Activated T-helper 2 cell treated with anti-CD3 and anti-CD28 coated beads, Interferon-gamma antibody, Interleukin-2, Interleukin-4, amounts not matched to agents 10 μg/mL and 5 μg/mL and 100 μg/mL, durations not matched to agents 14 hours and 24 hours and 36 hours (primary cell): ENCODE results near the gene TMSB4X. TPM values are rescaled to one million over a fixed set of nuclear protein-coding genes. Genes with fewer than 3 reads are reported as not detected.
"Not testable (repeated sequence)": the region's sequence is repeated elsewhere in the genome, so short reads cannot be mapped to it uniquely, and the experiment has no call there.

ENCODE experiments used
- DNase-seq: peaks from one replicate; pipeline ENCODE4 v3.0.0; 2021; ENCODE audit warnings: low spot score
- H3K27ac Mint-ChIP-seq: one replicate; pipeline ENCODE4 v1.8.0; 2021; ENCODE audit warnings: mixed read lengths
- H3K27me3 Mint-ChIP-seq: one replicate; pipeline ENCODE4 v1.8.0; 2021; ENCODE audit warnings: low read depth, mixed read lengths
- H3K36me3 Mint-ChIP-seq: one replicate; pipeline ENCODE4 v1.8.0; 2021; ENCODE audit warnings: low read depth, mixed read lengths
- H3K4me1 Mint-ChIP-seq: one replicate; pipeline ENCODE4 v1.8.0; 2021; ENCODE audit warnings: low read depth, mixed read lengths
- H3K4me3 Mint-ChIP-seq: one replicate; pipeline ENCODE4 v1.8.0; 2021; ENCODE audit warnings: low read depth, mild to moderate bottlenecking, moderate library complexity, mixed read lengths
- H3K9me3 Mint-ChIP-seq: one replicate; pipeline ENCODE4 v1.8.0; 2021; ENCODE audit warnings: mixed read lengths
- intact Hi-C: fragments of 100-400 bp; cut with micrococcal nuclease; formaldehyde crosslinking; loops from one replicate; pipeline ENCODE4 v1.15.1; 2023
- total RNA-seq: library from RNA; stranded (reverse); gene quantifications from 2 replicates; pipeline ENCODE4 v1.2.3, GENCODE V29; 2022

Gene TMSB4X
- 7,759 and 7,983 TPM in 2 replicates for total RNA-seq

GRCh38 chrX:12974796-12975669 lies at the start of gene TMSB4X:
TMSB4X (plus strand) TSS chrX:12975110.
- peak; percentile 84 for DNase-seq
- H3K4me1 Mint-ChIP-seq, result peaks cover 35% of the 10 kb centered on the region
- intact Hi-C loops, result loop anchor here (1.0 to 5.0 kb wide), 2 partner anchors 19 to 37 kb away; no protein-coding TSS in a partner anchor
- H3K27me3 Mint-ChIP-seq, result no peaks in the 10 kb centered on the region
- H3K4me3 Mint-ChIP-seq, result peak within 1 kb of the TSS; percentile 96
- H3K27ac Mint-ChIP-seq, result peak within 1 kb of the TSS; percentile 95
- peaks cover 50% of the 10 kb centered on the region for H3K36me3 Mint-ChIP-seq
- no peaks in the 10 kb centered on the region for H3K9me3 Mint-ChIP-seq

DNA sequence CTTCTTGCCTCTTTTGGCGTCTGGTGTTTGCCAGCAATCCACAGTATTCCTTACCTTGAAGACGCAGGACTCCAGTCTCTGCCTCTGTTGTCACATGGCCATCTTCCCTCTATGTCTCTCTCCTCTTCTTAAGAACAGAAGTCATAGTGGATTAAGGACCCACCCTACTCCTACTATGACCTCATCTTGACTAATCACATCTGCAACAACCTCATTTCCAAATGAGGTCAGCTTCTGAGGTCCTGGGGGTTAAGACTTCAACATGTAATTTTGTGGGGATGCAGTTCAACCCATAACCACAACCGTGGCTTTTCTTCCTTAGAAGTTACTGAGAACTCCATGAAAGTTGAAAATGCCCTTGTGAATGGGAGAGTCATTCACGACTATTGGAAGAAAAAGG lies 45.2 kb upstream of the TMSB4X start:
- no peak overlapping the region for H3K27ac Mint-ChIP-seq
- intact Hi-C loops, result no loop called here
- no peaks in the 10 kb centered on the region for H3K36me3 Mint-ChIP-seq
- no peak overlapping the region for H3K4me3 Mint-ChIP-seq
- H3K27me3 Mint-ChIP-seq, result peaks cover 3% of the 10 kb centered on the region
- DNase-seq, result no peak
- peaks cover 3% of the 10 kb centered on the region for H3K9me3 Mint-ChIP-seq
- H3K4me1 Mint-ChIP-seq, result peaks cover 4% of the 10 kb centered on the region

DNA sequence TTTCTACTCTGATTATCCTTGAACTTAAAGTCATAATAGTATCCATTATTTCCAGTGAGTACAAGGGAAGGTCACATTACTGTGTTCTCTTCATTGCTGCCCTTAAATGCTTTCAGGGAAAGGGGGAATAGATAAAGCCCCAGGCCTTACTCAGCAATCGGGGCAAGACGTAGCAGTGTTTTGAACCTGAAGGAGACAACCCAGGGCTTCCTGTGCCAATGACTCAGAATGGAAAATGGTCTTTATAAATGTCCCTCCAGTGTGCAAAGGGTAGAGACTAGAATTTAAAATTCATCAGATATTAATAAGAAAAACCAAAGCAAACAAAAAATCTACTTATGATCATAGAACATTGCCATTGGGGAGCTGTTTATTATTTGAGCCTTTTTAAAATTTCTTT lies 44.8 kb upstream of the TMSB4X start:
- peaks cover under 1% of the 10 kb centered on the region for H3K27me3 Mint-ChIP-seq

GRCh38 chrX:12932244-12932643 lies 42.7 kb upstream of the TMSB4X start:
- no peak overlapping the region for H3K4me3 Mint-ChIP-seq
- no peak for DNase-seq
- no peaks in the 10 kb centered on the region for H3K9me3 Mint-ChIP-seq
- peaks cover 4% of the 10 kb centered on the region for H3K4me1 Mint-ChIP-seq
- H3K27me3 Mint-ChIP-seq, result no peaks in the 10 kb centered on the region
- H3K27ac Mint-ChIP-seq, result no peak overlapping the region
- H3K36me3 Mint-ChIP-seq, result no peaks in the 10 kb centered on the region
- intact Hi-C loops, result no loop called here

More for the DNA sequence above, 44.8 kb upstream of the TMSB4X start:
- no peak for DNase-seq
- H3K4me1 Mint-ChIP-seq, result peaks cover 4% of the 10 kb centered on the region
- intact Hi-C loops, result no loop called here
- H3K4me3 Mint-ChIP-seq, result no peak overlapping the region
- H3K9me3 Mint-ChIP-seq, result peaks cover under 1% of the 10 kb centered on the region
- H3K36me3 Mint-ChIP-seq, result no peaks in the 10 kb centered on the region
- H3K27ac Mint-ChIP-seq, result no peak overlapping the region

DNA sequence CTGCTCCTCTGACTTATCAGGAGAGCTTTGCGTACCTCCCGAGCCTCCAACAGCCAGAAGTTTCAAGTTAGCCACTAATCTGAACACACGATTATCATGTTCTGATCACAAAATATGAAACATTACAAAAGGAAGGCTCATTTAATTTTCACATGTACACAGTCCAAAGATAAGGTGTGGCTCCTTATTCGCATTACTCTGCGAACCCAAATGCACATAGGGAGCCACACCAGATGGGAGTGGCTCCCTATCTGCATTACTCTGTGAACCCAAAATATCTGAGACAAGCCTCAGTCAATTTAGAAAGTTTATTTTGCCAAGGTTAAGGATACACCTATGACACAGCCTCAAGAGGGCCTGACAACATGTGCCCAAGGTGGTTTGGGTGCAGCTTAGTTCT lies 40.1 kb upstream of the TMSB4X start:
- Mint-ChIP-seq H3K4me1 (peaks cover 1% of the 10 kb centered on the region), H3K9me3 (no peaks in the 10 kb centered on the region), H3K27me3 (peaks cover 2% of the 10 kb centered on the region), H3K36me3 (no peaks in the 10 kb centered on the region), H3K27ac (no peak overlapping the region), H3K4me3 (no peak overlapping the region)
- intact Hi-C loops, result no loop called here
- no peak for DNase-seq

DNA sequence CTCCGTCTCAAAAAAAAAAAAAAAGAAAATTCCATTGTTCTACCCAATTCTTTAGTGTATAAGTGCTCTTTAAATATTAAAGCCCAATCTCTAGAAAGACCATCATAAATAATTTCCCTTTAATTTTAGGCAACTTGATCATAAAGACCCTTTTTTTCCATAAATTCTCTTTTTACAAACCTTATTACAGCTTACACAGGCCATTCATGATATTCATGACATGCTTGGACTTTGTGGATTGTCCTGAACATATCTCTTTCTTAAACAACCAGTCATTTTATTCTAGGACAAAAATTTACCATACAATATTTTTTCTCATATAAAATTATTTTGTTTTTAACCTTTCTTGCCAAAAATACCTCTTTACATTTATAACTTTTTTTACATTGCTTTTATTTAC lies 38.0 kb upstream of the TMSB4X start:
- no peaks in the 10 kb centered on the region for H3K36me3 Mint-ChIP-seq
- peaks cover 2% of the 10 kb centered on the region for H3K27me3 Mint-ChIP-seq
- H3K4me3 Mint-ChIP-seq, result no peak overlapping the region

GRCh38 chrX:12940471-12940870 lies 34.4 kb upstream of the TMSB4X start:
- intact Hi-C loops, H3K4me1 Mint-ChIP-seq, H3K4me3 Mint-ChIP-seq, DNase-seq, H3K27me3 Mint-ChIP-seq, H3K36me3 Mint-ChIP-seq, H3K9me3 Mint-ChIP-seq, H3K27ac Mint-ChIP-seq: not testable (repeated sequence)

More for the DNA sequence above, 38.0 kb upstream of the TMSB4X start:
- intact Hi-C loops, result no loop called here
- Mint-ChIP-seq H3K4me1 (no peaks in the 10 kb centered on the region), H3K9me3 (no peaks in the 10 kb centered on the region), H3K27ac (no peak overlapping the region)
- DNase-seq, result no peak

DNA sequence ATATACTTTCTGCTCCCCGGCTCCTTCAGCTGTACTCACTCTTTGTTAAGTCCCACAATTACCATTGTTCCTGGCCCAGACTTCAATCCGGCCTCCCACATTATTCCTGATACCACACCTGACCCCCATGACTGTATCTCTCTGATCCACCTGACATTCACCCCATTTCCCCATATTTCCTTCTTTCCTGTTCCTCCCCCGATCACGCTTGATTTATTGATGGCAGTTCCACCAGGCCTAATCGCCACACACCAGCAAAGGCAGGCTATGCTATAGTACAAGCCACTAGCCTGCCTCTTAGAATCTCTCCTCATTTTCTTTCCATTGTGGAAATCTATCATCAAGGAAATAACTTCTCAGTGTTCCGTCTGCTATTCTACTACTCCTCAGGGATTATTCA lies 31.3 kb upstream of the TMSB4X start:
- peaks cover 24% of the 10 kb centered on the region for H3K4me1 Mint-ChIP-seq
- H3K4me3 Mint-ChIP-seq, DNase-seq, intact Hi-C loops, H3K27me3 Mint-ChIP-seq, H3K9me3 Mint-ChIP-seq, H3K27ac Mint-ChIP-seq, H3K36me3 Mint-ChIP-seq: not testable (repeated sequence)

DNA sequence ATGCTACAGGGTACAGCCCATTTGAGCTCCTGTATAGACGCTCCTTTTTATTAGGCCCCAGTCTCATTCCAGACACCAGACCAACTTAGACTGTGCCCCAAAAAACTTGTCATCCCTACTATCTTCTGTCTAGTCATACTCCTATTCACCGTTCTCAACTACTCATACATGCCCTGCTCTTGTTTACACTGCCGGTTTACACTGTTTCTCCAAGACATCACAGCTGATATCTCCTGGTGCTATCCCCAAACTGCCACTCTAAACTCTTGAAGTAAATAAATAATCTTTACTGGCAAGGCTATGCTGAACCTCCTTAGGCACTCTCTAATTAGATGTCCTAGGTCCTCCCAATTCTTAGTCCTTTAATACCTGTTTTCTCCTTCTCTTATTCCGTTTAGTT lies 30.5 kb upstream of the TMSB4X start:
- not testable (repeated sequence) for H3K4me3 Mint-ChIP-seq, H3K9me3 Mint-ChIP-seq

GRCh38 chrX:12945494-12945893 lies 29.4 kb upstream of the TMSB4X start:
- intact Hi-C loops, result loop anchor here (5.0 kb wide), 1 partner anchor 527 kb away; no protein-coding TSS in a partner anchor
- Mint-ChIP-seq H3K36me3 (no peaks in the 10 kb centered on the region), H3K9me3 (no peaks in the 10 kb centered on the region), H3K4me1 (peaks cover 43% of the 10 kb centered on the region), H3K4me3 (no peak overlapping the region), H3K27ac (no peak overlapping the region), H3K27me3 (no peaks in the 10 kb centered on the region)
- no peak for DNase-seq

More for the DNA sequence above, 30.5 kb upstream of the TMSB4X start:
- intact Hi-C loops, H3K36me3 Mint-ChIP-seq, DNase-seq, H3K27ac Mint-ChIP-seq, H3K27me3 Mint-ChIP-seq: not testable (repeated sequence)
- peaks cover 33% of the 10 kb centered on the region for H3K4me1 Mint-ChIP-seq

DNA sequence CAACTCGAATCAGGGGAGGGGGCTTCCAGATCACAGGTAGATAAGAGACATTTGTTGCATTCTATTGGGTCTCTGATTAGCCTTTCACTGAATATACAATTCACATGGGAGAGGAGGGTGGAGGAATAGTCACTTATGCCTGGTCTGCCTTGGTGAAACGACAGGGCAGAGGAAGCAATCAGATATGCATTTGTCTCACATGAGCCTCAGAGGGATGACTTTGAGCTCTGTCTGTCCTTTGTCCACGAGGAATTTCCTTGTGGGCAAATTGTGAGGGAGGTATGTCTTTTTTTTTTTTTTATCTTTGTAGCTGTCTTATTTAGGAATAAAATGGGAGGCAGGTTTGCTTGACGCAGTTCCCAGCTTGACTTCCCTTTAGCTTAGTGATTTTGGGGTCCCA lies 28.5 kb upstream of the TMSB4X start:
- intact Hi-C loops, result loop anchor here (5.0 kb wide), 1 partner anchor 526 kb away; no protein-coding TSS in a partner anchor
- Mint-ChIP-seq H3K9me3 (no peaks in the 10 kb centered on the region), H3K27me3 (no peaks in the 10 kb centered on the region), H3K36me3 (no peaks in the 10 kb centered on the region), H3K4me3 (no peak overlapping the region), H3K27ac (peak overlapping the region; percentile 87), H3K4me1 (peaks cover 51% of the 10 kb centered on the region)
- no peak for DNase-seq

- Mint-ChIP-seq H3K27ac (peak overlapping the region; percentile 87), H3K9me3 (no peaks in the 10 kb centered on the region), H3K36me3 (no peaks in the 10 kb centered on the region), H3K4me3 (peak overlapping the region; percentile 30), H3K4me1 (peaks cover 56% of the 10 kb centered on the region), H3K27me3 (no peaks in the 10 kb centered on the region)
- DNase-seq, result peak; percentile 64
- intact Hi-C loops, result loop anchor here (1.0 to 5.0 kb wide), 4 partner anchors 104 to 541 kb away; no protein-coding TSS in a partner anchor
Observed at GRCh38 chrX:12946838-12947544, 27.9 kb upstream of the TMSB4X start.
